ENCODE results near the gene RINL.

RINL gene

DNA sequence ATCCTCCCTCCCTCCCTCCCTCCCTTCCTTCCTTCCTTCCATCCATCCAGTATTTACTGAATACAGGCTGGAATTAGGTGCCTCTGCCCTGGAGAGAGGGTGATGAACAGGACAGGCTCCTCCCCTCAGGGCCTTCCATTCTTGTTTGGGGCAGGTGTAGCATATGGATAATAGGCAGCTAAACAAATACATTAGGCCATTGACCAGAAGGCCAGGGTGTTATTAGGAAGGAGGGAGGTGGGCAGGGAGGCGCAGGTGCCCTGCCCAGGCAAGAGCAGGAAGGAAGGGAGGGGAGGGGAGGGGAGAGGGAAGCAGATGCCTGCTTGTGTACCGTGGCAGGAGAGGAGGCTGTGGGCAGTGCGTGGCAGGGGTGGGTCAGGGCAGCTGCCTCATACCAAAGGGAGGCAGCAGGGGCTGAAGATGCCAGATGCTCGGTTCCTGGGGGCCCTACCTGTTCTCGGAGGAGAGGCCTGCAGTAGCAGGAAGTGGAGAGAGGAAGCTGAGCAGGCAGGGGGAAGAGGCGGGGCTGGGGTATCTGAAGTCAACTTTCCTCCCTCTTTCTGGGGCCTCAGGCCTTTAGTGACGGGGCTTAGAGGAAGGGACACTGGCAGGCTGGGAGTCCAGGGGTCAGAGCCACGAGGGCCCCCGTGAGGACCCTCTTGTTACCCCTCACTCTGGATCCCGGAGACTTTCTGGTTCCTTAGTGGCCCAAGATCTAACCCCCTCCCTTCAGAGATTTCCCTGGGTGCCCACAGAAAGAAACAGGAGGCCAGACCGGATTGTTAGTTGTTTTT, at the start of gene RINL:
RINL (minus strand) TSS at position 495 of the 794 bp plus-strand sequence. CDS start 1,533 bp downstream, outside the sequence.
- peak; percentile 77 for DNase-seq

GRCh38 chr19:38924388-38924787, 46.3 kb upstream of the RINL start:
- peak; percentile 56 for DNase-seq

GRCh38 chr19:38922482-38922881, 44.4 kb upstream of the RINL start:
- no peak for DNase-seq

DNA sequence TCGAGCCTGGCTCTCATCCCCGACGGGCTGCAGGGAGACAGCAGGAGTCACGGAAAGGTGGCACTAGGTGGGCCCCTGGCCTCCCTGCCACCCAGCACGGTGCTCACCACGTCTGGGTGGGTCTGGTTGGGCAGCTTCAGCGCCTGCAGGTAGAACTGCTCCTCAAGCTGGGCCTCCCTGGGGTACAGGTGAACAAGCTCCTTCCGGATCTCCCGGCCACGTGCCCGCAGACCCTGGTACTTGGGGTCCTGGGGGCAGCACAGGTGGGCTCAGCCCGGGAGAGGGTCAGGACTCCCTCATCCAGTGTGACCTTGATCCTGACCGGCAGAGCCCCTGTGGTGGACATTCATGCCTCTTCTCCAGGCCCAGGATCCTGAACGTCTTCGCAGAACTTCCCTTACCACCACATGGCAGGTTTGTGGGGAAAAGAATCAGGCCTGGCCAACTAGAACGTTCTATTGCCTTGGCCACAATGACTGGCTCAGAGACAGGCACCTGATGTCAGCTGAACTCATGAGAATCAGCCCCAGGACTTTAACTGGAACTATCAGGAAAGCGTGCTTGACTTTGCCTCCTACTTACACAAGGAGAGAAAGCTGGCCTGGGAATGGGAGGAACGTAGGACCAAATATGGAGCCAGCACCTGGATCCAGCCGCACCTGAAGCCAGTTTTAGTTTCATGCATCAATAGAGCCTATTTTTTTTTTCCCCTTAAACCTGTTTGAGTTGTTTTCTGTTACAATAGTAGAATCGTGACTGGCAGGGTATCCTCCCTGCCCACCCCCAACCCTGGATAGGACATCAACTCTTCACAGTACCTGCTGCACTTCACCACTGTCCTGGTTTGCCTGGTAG, 43.6 kb upstream of the RINL start:
- DNase-seq = no peak

- DNase-seq = no peak
Observed at GRCh38 chr19:38920602-38921419, 42.7 kb upstream of the RINL start.

DNA sequence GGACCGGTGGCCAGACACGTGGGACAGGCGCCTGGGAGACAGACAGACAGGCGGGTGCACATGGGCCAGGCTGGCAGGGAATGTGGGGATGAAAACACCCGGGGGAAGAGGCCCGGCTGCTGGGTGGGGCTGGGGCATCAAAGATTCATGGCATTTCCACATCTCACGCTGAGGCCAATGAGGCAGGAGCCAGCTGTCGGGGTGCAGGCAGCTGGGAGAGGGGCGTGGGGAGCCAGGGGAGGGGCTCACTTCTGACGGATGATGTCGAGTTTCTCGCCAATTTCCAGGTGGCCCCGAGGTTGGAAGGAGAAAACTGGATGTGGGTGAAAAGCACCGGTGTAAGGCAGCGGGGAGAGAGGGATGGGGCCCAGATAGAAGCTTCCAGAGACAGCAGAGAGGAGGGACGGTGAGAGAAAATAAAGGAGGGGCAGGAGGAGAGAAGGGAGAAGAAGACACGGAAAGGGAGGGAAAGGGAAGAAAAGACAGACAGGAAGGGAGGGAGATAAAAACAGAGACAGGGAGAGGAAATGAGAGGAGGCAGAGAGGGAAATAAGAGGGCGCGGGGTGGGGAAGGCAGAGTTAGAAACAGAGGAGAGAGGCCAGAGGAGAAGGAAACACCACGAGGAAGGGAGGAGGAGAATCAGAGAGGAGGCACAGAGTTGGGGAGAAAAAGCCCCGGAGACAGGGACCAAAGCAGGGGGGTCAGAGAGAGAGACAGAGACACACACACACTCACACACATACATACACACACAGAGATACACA, 41.9 kb upstream of the RINL start:
- no peak for DNase-seq

GRCh38 chr19:38918526-38918925, 40.5 kb upstream of the RINL start:
- DNase-seq = no peak

DNA sequence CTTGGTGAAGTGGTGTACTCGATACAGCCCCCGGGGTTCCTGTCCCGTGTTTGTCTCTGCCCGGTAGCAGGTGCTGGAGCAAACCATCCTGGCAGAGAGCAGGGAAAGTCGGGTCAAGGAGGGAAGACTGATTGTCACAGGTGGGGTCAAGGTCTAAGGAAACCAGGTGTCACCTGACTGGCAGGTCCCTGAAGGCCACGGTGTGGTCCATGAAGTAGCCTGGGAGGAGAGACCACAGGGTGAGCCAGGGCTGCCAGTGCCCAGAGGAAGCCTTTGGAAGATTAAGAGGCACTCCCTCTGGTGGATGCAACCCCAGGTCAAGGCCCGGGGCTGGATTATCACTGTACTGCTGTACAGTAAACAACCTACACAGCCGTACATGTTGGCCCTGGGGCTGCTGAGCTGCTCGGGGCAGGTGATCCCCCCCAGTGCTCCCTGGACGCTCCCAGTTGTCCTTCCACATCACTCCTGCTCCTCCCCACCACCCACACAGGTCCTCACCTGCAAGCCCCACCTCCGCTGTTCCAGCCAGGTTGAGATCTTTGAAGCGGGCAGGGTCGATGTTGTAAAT, 39.9 kb upstream of the RINL start:
- DNase-seq = no peak

DNA sequence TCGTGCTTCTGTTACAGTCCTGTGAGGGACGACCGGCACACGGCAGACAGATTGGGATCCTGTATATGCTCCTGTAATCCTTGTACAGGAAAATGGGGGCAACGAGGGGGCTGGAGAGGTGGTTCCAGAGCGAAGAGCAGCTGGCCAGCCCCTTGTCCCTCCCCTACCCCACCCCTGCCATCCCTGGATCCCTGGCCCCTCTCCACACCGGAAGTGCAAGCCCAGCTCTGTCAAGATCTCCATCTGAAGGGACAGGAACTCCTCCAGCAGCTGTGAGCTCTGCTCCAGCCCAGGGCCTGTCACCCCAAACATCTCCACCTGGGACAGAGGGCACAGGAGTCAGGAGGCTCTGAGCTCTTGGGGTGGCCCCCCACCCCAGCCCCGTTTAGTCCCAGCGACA, 39.4 kb upstream of the RINL start:
- DNase-seq = no peak

GRCh38 chr19:38915329-38916321, 37.5 kb upstream of the RINL start:
- DNase-seq = no peak

- no peak for DNase-seq
Observed at GRCh38 chr19:38913958-38914357, 35.9 kb upstream of the RINL start.

- DNase-seq = no peak
Observed at GRCh38 chr19:38912600-38913514, 34.8 kb upstream of the RINL start.

GRCh38 chr19:38911388-38912001, 33.4 kb upstream of the RINL start:
- no peak for DNase-seq

GRCh38 chr19:38910488-38910887, 32.4 kb upstream of the RINL start:
- DNase-seq = no peak

DNA sequence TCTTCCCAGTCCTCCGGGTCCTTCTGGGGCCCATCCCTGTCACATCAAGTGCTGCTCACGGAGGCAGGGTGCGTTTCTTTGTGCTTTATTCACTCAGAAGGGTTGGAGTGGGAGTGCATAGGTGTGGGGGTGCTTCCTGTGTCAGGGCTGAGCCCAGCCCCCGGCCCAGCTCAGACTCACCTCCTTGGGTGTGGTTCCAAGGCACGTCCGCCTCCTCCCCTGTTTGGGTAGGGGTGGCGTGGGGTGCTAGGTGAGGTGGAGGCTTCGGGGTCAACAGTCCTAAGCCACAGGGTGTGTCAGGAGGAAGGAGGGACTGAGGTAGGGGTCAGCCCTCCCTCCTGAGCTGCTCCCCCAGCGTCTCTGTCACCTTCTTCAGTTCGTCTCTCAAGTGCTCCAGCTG, 30.8 kb upstream of the RINL start:
- no peak for DNase-seq

DNA sequence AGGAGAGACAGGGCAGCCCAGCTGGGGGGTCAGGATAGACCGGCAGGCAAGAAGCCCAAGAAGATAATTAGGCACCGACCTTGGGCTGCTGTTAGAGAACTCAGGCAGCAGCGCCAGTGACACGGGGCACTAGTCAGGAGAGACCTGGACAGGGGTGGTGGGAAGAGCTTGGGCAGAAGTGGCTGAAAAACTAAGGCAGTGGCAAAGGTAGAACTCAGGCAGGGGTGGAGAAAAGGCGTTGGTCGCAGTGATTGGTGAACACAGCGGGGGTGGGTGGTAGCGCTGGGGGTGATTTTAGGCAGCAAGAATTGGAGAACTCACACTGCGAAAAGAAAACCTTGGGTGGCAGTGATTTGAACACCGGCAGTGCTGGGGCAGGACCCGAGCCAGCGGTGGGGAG, 29.6 kb upstream of the RINL start:
- DNase-seq = no peak

- DNase-seq = no peak
Observed at GRCh38 chr19:38907227-38907626, 29.2 kb upstream of the RINL start.

DNA sequence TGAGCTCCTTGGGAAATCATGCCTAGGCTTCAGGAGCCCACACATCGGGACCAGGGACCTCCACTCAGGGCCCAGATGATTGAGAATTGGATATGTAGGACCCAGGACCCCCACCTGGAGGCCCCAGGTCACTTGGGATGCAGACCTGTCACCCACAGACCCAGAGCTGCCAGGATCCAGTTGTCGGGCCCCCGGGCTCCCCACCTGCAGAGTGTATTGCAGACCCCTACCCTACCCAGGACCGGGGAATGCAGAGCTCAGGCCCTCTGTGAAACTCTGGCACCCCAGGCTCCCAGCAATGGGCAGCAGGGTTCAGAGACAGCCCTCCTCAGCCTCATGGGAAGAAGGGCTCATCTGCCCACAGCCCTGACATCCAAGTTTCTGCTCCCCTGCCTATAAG, 27.5 kb upstream of the RINL start:
- DNase-seq = no peak
